Epithelial cell of esophagus (primary cell): ENCODE measurements around the gene COMT.

Experiments used
- DNase-seq: peaks from one replicate; pipeline ENCODE4 v3.0.0; 2010; ENCODE audit warnings: low read depth
- H3K4me3 ChIP-seq: 2 replicates; pipeline ENCODE4 v1.5.1; 2011; ENCODE audit warnings: mild to moderate bottlenecking, low read length, control low read depth
- CTCF ChIP-seq: IDR thresholded peaks from 2 replicates; pipeline ENCODE4 v1.5.1; 2011; ENCODE audit warnings: low read depth, mild to moderate bottlenecking, low read length, control low read depth, inconsistent platforms; ENCODE audit not compliant: insufficient read depth; ENCODE audit errors: missing control alignments

The COMT gene

DNA sequence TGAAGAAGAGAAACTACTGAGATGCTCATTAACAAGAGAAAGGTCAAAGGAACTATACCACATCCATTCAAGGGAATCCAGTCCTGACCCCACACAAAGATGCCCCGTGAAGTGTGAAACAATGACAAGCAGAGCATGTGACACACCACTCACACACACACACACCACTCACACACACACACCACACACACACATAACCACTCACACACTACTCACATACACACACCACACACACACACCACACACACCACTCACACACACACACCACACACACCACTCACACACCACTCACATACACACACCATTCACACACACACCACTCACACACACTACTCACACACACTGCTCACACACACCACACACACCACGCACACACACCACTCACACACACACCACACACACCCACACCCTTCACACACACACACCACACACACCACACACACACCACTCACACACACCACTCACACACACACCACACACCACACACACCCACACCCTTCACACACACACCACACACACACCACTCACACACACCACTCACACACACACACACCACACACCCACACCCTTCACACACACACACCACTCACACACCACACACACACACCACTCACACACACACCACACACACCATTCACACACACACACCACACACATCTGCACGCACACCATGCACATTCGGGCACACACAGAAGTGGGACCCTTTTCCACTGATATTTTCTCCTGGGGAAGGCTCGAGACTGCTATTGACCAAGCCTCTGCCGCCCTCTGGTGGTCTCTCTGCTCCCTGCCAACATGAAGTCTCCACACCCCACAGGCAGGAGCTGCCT, 32.0 kb upstream of the COMT start:
- no peak overlapping the region for H3K4me3 ChIP-seq
- peak; percentile 74 for DNase-seq
- TF ChIP-seq CTCF: peak; percentile 88

- TF ChIP-seq CTCF: no peak
- no peak for DNase-seq
- H3K4me3 ChIP-seq: no peak overlapping the region
These were observed 31.3 kb upstream of the COMT start for GRCh38 chr22:19910180-19910744.

DNA sequence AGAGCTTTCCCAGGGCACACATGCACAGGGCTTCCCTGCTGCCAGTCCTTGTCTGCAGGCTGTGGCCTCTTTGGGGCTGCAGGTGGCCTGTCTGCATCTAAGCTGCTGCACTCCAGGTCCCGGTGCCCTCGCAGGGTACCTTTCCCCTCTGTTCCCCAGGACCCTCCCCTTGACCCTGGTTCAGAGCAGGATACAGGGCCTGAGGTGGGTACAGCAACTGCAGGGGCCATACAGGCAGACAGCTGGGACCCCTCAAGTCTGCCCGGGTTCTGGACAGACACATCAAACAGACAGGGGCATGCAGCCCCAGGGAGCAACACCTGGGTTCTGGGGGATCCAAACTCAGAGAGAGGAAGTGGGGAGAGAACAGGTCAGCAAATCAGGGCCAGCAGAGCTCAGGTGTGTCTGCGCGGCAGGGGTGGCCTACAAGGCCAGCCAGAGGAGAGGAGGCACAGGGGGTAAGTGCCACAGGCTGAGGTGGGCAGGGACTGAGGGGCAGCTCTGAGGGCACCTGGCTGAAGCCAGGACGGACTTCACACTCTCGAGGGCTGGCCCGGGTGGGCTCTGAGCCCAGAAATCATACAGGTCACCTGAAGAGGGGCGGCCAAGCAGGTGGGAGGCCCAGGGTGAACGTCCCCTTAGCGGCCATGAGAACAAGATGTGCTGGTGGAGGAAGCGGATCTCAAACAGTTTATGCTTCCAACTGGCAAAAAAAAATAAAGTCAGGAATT, 29.9 kb upstream of the COMT start:
- no peak overlapping the region for H3K4me3 ChIP-seq
- no peak for DNase-seq
- no peak for TF ChIP-seq CTCF

GRCh38 chr22:19912271-19912999, 29.1 kb upstream of the COMT start:
- no peak overlapping the region for H3K4me3 ChIP-seq
- peak; percentile 43 for DNase-seq
- no peak for TF ChIP-seq CTCF

DNA sequence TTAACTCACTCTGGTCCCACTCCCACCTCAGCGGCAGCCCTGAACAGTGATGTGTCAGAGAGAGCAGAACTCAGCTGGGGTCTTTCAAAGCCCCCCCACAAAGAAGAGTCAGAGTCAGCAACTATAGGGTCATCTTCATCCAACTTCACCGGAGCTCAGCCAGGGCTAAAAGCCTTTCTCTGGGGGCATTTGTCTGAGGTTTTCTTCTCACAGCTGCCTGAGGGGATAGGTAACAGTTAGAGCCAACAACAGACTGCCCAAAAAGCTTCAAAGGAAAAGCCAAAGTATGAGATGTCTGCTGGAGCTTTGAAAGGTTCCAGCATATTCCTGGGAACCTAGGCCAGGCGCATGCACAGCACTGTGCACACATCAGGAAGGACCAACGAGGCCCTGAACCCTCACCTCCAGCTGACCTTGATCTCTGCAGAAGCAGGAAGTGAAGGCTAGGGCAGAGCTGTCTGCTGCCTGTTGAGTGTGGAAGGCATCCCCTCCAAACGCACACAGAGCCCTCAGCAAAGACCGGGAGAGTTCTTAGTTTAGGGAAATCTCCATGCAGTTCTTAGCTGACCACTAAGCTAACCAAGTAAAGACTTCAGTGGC, 28.1 kb upstream of the COMT start:
- TF ChIP-seq CTCF: no peak
- H3K4me3 ChIP-seq: no peak overlapping the region
- DNase-seq: no peak

DNA sequence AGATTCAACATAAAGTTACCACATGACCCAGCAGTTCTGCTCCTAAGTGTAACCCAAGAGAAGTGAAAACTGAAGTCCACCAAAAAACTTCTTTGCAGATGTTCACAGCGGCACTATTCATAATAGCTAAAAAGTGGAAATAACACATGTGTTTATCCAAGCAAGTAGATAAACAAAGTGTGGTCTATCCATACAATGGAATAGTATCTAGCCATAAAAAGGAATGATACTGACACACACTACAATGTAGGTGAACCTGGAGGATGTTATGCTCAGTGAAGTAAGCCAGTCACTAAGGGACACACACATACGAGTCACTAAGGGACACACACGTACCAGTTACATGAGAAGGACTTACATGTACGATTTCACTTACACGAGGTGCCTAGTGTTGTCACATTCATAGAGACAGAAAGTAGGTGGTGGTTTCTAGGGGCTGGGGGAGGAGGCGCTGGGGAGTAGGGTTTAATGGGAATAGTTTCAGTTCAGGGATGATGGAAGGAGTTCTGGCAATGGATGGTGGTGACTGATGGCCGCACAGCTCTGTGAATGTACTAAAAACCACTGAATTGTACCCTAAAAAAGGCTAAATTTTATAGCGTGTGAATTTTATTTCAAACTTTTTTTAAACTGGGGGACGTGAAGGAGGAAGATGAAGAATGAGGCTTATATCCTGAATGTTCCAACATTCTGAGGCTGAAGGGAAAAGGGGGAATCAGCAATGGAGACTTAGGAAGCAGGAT, 27.2 kb upstream of the COMT start:
- DNase-seq: no peak
- no peak overlapping the region for H3K4me3 ChIP-seq
- TF ChIP-seq CTCF: no peak
